Thoracic aorta (tissue), 2 donors: ENCODE measurements around the gene ADGRF1. TPM values are rescaled to one million over a fixed set of nuclear protein-coding genes. Genes with fewer than 3 reads are reported as not detected.

Experiments
- ATAC-seq: fragments of 150-250 bp; one replicate; pipeline ENCODE4 v1.8.0; 2017; ENCODE audit warnings: low read depth; ENCODE audit not compliant: insufficient number of reproducible peaks, low FRiP score
- DNase-seq: peaks from one replicate; pipeline ENCODE4 v3.0.0-alpha.2; 2020; ENCODE audit warnings: low spot score
- H3K27ac ChIP-seq, 2 donors: fragments of 200-600 bp; sonication (generic); 1 replicate in 1 of 2; 2 replicates in 1 of 2; pipeline ENCODE4 v1.5.1; 2016; ENCODE audit warnings: mild to moderate bottlenecking in 2 of 2, moderate library complexity in 2 of 2
- H3K27me3 ChIP-seq: fragments of 200-600 bp; sonication (generic); replicated peaks from 2 replicates; pipeline ENCODE4 v1.6.0; 2016; ENCODE audit warnings: mild to moderate bottlenecking; ENCODE audit not compliant: insufficient read depth
- H3K36me3 ChIP-seq: fragments of 200-600 bp; sonication (generic); one replicate; pipeline ENCODE4 v1.5.1; 2016
- H3K4me1 ChIP-seq, 2 donors: fragments of 200-600 bp; sonication (generic); 1 replicate in 1 of 2; 2 replicates in 1 of 2; pipeline versions ENCODE4 v1.5.1 to v1.6.0; 2016; ENCODE audit warnings: low read depth in 2 of 2, mild to moderate bottlenecking in 1 of 2; ENCODE audit not compliant: control insufficient read depth in 1 of 2
- H3K4me3 ChIP-seq: fragments of 200-600 bp; sonication (generic); 2 replicates; pipeline ENCODE4 v1.5.1; 2016; ENCODE audit warnings: mild to moderate bottlenecking
- H3K9me3 ChIP-seq: fragments of 200-600 bp; sonication (generic); 2 replicates; pipeline ENCODE4 v1.5.1; 2016
- total RNA-seq, 2 donors: library from RNA; depleted of rRNA; stranded (reverse); fragments of >200 nt; gene quantifications; one replicate each; pipeline versions ENCODE4 v1.1.0 to v1.2.3, GENCODE V29; 2016
- TF ChIP-seq, protein P1 (sequence below): fragments of 200-600 bp; sonication (generic); IDR thresholded peaks from one replicate; pipeline ENCODE4 v1.5.1; 2019; ENCODE audit warnings: antibody characterized with exemption

The ADGRF1 gene
- total RNA-seq, 2 donors from 2014 or later = not detected

DNA sequence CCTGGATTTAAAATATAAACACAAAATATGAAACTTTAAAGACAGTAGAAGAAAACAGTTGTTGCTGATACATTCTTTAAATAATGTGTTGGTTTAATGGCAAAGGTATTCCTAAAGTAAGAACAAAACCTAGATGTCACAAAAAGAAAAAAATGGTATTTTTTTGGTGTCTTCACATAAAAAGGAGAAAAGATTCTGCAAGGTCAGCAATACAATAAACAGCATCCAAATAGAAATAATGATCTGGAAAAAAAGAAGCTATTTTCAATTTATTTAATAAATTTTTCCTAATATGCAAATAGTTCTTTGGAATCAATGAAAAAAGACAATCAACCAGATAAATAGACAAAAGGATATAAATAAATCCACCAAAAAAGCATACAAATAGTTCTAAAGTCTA lies 6.5 kb upstream of the ADGRF1 start:
- Histone ChIP-seq H3K4me3 (no peak overlapping the region), H3K27ac (no peak overlapping the region), H3K36me3 (no peaks in the 10 kb centered on the region), H3K4me1 (peaks cover 0 to 5% of the 10 kb centered on the region in 2 donors), H3K27me3 (no peaks in the 10 kb centered on the region), H3K9me3 (no peaks in the 10 kb centered on the region)
- ATAC-seq = no peak
- TF ChIP-seq, protein P1, sequence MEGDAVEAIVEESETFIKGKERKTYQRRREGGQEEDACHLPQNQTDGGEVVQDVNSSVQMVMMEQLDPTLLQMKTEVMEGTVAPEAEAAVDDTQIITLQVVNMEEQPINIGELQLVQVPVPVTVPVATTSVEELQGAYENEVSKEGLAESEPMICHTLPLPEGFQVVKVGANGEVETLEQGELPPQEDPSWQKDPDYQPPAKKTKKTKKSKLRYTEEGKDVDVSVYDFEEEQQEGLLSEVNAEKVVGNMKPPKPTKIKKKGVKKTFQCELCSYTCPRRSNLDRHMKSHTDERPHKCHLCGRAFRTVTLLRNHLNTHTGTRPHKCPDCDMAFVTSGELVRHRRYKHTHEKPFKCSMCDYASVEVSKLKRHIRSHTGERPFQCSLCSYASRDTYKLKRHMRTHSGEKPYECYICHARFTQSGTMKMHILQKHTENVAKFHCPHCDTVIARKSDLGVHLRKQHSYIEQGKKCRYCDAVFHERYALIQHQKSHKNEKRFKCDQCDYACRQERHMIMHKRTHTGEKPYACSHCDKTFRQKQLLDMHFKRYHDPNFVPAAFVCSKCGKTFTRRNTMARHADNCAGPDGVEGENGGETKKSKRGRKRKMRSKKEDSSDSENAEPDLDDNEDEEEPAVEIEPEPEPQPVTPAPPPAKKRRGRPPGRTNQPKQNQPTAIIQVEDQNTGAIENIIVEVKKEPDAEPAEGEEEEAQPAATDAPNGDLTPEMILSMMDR = no peak
- no peak for DNase-seq

DNA sequence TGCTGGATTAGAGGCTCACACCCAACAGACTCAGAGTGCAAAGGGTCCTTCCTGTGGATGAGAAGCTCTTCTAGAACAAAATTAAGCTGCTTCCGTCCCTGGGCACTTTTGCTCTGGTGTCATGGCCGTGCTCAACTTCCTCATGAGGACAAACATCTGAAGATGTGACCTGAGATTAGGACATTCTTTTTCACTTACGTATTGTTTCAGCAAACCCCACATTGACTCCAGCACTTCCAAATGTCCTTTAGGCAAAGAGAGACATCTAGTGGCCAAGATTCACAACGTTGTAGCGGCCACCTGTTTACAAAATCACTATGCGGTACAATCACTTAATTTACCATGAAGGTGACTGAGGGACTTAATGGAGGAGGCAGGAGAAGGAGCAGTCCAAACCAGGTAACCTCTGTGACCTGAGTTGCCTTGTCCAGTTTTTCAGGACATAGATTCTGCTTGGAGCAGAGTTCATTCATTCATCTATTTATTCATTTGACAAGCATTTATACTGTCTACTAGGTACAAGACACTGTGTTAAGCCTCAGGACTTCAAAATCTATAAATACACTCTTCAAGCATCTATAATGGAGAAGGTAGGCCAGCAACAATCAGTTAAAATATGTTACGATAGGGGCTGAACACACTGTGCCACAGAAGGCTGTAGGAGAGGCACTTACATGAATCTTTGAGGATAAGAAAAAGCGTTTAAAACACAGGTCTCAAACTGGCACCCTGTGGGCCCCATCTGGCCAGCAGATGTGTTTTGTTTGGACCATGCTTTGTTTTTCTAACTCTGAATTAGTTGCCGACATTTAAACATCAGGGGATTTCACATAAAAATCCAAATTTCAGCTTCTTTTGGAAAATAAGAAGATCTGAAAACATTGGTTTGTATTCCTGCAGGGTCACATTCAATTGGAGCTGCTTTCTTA lies 5.6 kb upstream of the ADGRF1 start:
- H3K36me3 ChIP-seq = no peaks in the 10 kb centered on the region
- DNase-seq (no peak), ATAC-seq (peak; percentile 90)
- H3K4me3 ChIP-seq = no peak overlapping the region
- no peaks in the 10 kb centered on the region for H3K27me3 ChIP-seq
- TF ChIP-seq, protein P1 = peak; percentile 50
- no peaks in the 10 kb centered on the region for H3K9me3 ChIP-seq
- H3K4me1 ChIP-seq = peaks cover 0 to 5% of the 10 kb centered on the region in 2 donors
- no peak overlapping the region for H3K27ac ChIP-seq

GRCh38 chr6:47047097-47047478 lies 5.0 kb upstream of the ADGRF1 start:
- Histone ChIP-seq H3K27me3 (no peaks in the 10 kb centered on the region), H3K9me3 (no peaks in the 10 kb centered on the region), H3K4me3 (no peak overlapping the region), H3K27ac (no peak overlapping the region), H3K36me3 (no peaks in the 10 kb centered on the region), H3K4me1 (peaks cover 0 to 5% of the 10 kb centered on the region in 2 donors)
- no peak for ATAC-seq
- TF ChIP-seq, protein P1 = no peak
- DNase-seq = no peak

DNA sequence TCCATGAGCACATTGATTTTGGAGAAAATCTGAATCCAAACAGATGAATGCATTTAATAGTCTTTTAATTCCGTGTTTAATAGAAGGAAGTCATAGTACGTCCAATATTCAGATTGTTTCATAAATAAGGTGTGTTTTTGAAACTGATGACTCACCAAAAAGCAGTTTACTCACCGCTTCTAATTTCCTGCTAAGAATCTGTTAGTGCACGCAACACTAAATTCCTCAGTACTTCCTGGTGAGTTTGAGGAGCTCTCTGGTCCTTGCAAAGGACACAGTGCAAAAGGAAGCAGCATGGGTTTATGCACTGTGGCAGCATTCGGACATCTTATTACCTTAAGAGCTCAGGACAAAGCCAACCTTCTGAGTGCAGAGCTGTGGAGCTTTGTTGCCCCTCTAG lies 2.3 kb upstream of the ADGRF1 start:
- Histone ChIP-seq H3K9me3 (no peaks in the 10 kb centered on the region), H3K4me1 (peaks cover 0 to 5% of the 10 kb centered on the region in 2 donors), H3K4me3 (no peak overlapping the region), H3K27ac (no peak overlapping the region), H3K36me3 (no peaks in the 10 kb centered on the region), H3K27me3 (no peaks in the 10 kb centered on the region)
- TF ChIP-seq, protein P1 = no peak
- ATAC-seq (no peak), DNase-seq (no peak)

GRCh38 chr6:47043286-47043685 lies 1.2 kb upstream of the ADGRF1 start:
- no peak overlapping the region for H3K4me3 ChIP-seq
- H3K4me1 ChIP-seq = peaks cover 0 to 5% of the 10 kb centered on the region in 2 donors
- TF ChIP-seq, protein P1 = no peak
- no peaks in the 10 kb centered on the region for H3K9me3 ChIP-seq
- H3K27me3 ChIP-seq = no peaks in the 10 kb centered on the region
- H3K36me3 ChIP-seq = no peaks in the 10 kb centered on the region
- DNase-seq (no peak), ATAC-seq (no peak)
- H3K27ac ChIP-seq = no peak overlapping the region
